HCT116 (cell line): ENCODE measurements around the gene NF2. TPM values are rescaled to one million over a fixed set of nuclear protein-coding genes. Genes with fewer than 3 reads are reported as not detected.

Experiments
- ATAC-seq: fragments of 200-7000 bp; cut with Tn5 transposase; 2 replicates; pipeline ENCODE4 v1.9.1; 2020; ENCODE audit warnings: mild to moderate bottlenecking, moderate library complexity
- BruUV-seq: library from RNA; stranded (reverse); fragments of 400-500 nt; replicated peaks from 2 replicates; lab custom pipeline; 2021; lab: Mats Ljungman, UMichigan
- CTCF ChIA-PET: fragments of 300-600 bp; sonication (Branson Sonifier 250); formaldehyde crosslinking; loops from one replicate; lab custom pipeline; 2021; ENCODE audit warnings: antibody characterized with exemption; lab: Charles Lee
- POLR2A ChIA-PET: fragments of 300-600, 350-600 bp; sonication (Branson Sonifier 250); formaldehyde crosslinking; loops from one replicate; lab custom pipeline; 2021; ENCODE audit warnings: antibody characterized with exemption; lab: Charles Lee
- RAD21 ChIA-PET, 2 experiments: fragments of 300-600 bp; sonication (Branson Sonifier 250); formaldehyde crosslinking; loops; one replicate each; lab custom pipeline; 2023; ENCODE audit warnings: low total read pairs in 2 of 2; ENCODE audit not compliant: uncharacterized antibody in 2 of 2, unreplicated experiment in 2 of 2, low non-redundant PET in 1 of 2; lab: Charles Lee
- DNase-seq: peaks from one replicate; pipeline ENCODE4 v3.0.0-alpha.2; 2010; ENCODE audit warnings: low read depth, low spot score
- H2AFZ ChIP-seq: fragments of 200-600 bp; shearing (Covaris generic), sonication (generic); 2 replicates; pipeline ENCODE4 v1.6.1; 2017; ENCODE audit warnings: low read depth, mixed run types, mixed read lengths, antibody characterized with exemption, low read length; ENCODE audit not compliant: poor library complexity, severe bottlenecking
- H3K27ac ChIP-seq: 2 replicates; pipeline ENCODE4 v1.5.1; 2012; ENCODE audit warnings: low read depth, low read length
- H3K27me3 ChIP-seq: fragments of 200-600 bp; sonication (generic); 2 replicates; pipeline ENCODE4 v1.6.1; 2016; ENCODE audit warnings: mixed run types, low read length, mixed read lengths; ENCODE audit not compliant: insufficient read depth
- H3K36me3 ChIP-seq, 2 experiments: fragments of 200-500 bp in 1 of 2; fragments of 200-600 bp in 1 of 2; sonication (Bioruptor generic) in 1 of 2; sonication (generic) in 1 of 2; 2 replicates each; pipeline versions ENCODE4 v1.5.1 to v1.6.1; 2014 to 2016; ENCODE audit warnings: low read length in 2 of 2, inconsistent platforms in 1 of 2, mixed read lengths in 1 of 2, mixed run types in 1 of 2; ENCODE audit not compliant: insufficient read depth in 2 of 2, control insufficient read depth in 1 of 2
- H3K4me1 ChIP-seq, 2 experiments: fragments of 200-600 bp in 1 of 2; sonication (generic) in 1 of 2; 2 replicates each; pipeline versions ENCODE4 v1.5.1 to v1.6.1; 2012 to 2017; ENCODE audit warnings: low read length in 2 of 2, inconsistent platforms in 1 of 2, mild to moderate bottlenecking in 1 of 2, mixed read lengths in 1 of 2, mixed run types in 1 of 2, moderate library complexity in 1 of 2; ENCODE audit not compliant: insufficient read depth in 2 of 2, control insufficient read depth in 1 of 2
- H3K4me2 ChIP-seq: fragments of 200-600 bp; sonication (generic); 2 replicates; pipeline ENCODE4 v1.6.1; 2017; ENCODE audit warnings: mixed run types, low read length, mixed read lengths
- H3K4me3 ChIP-seq, 2 experiments: fragments of 200-600 bp in 1 of 2; sonication (generic) in 1 of 2; replicated peaks in 1 of 2; 2 replicates each; pipeline ENCODE4 v1.5.1; 2011 to 2016; ENCODE audit warnings: low read length in 2 of 2, control low read depth in 1 of 2, low read depth in 1 of 2, mild to moderate bottlenecking in 1 of 2, mixed read lengths in 1 of 2, mixed run types in 1 of 2
- H3K79me2 ChIP-seq: fragments of 200-600 bp; sonication (generic); 2 replicates; pipeline ENCODE4 v1.6.1; 2017; ENCODE audit warnings: mild to moderate bottlenecking, mixed run types, low read length, moderate library complexity, mixed read lengths; ENCODE audit not compliant: insufficient read depth
- H3K9ac ChIP-seq: fragments of 200-600 bp; sonication (generic); 2 replicates; pipeline ENCODE4 v1.6.1; 2016; ENCODE audit warnings: low read length, mixed read lengths
- H3K9me2 ChIP-seq: fragments of 200-600 bp; sonication (generic), shearing (Covaris generic); 2 replicates; pipeline ENCODE4 v1.6.1; 2017; ENCODE audit warnings: mixed run types, mild to moderate bottlenecking, moderate library complexity; ENCODE audit not compliant: insufficient read depth
- H3K9me3 ChIP-seq, 2 experiments: fragments of 200-500 bp in 1 of 2; fragments of 200-600 bp in 1 of 2; sonication (Bioruptor generic) in 1 of 2; sonication (generic) in 1 of 2; 2 replicates each; pipeline ENCODE4 v1.6.1; 2014 to 2017; ENCODE audit warnings: low read length in 2 of 2, mixed read lengths in 2 of 2, inconsistent platforms in 1 of 2, low read depth in 1 of 2, mild to moderate bottlenecking in 1 of 2, mixed run types in 1 of 2, moderate library complexity in 1 of 2; ENCODE audit not compliant: control insufficient read depth in 1 of 2, insufficient read depth in 1 of 2
- H4K20me1 ChIP-seq: fragments of 200-600 bp; sonication (generic), shearing (Covaris generic); 2 replicates; pipeline ENCODE4 v1.6.1; 2017; ENCODE audit warnings: mixed run types, mild to moderate bottlenecking, moderate library complexity; ENCODE audit not compliant: insufficient read depth
- CBX3 ChIP-seq: IDR thresholded peaks from 2 replicates; pipeline ENCODE4 v1.6.1; 2012; ENCODE audit warnings: low read depth
- CTCF ChIP-seq, 3 experiments: fragments of 200-600 bp in 1 of 3; sonication (generic) in 1 of 3; IDR thresholded peaks in 2 of 3; conservative IDR thresholded peaks in 1 of 3; 2 replicates each; pipeline ENCODE4 v1.5.1; 2012 to 2017; ENCODE audit warnings: low read depth in 2 of 3, low read length in 2 of 3, antibody characterized with exemption in 1 of 3, borderline replicate concordance in 1 of 3, control low read depth in 1 of 3, mild to moderate bottlenecking in 1 of 3, mixed read lengths in 1 of 3, mixed run types in 1 of 3, moderate library complexity in 1 of 3; ENCODE audit not compliant: insufficient read depth in 1 of 3
- EZH2phosphoT487 ChIP-seq: fragments of 200-600 bp; IDR thresholded peaks from 2 replicates; pipeline ENCODE4 v1.6.1; 2018; ENCODE audit warnings: antibody characterized with exemption, borderline replicate concordance
- FOSL1 ChIP-seq: IDR thresholded peaks from 2 replicates; pipeline ENCODE4 v1.6.1; 2012; ENCODE audit warnings: low read depth
- POLR2A ChIP-seq: IDR thresholded peaks from 2 replicates; pipeline ENCODE4 v1.7.0; 2011; ENCODE audit warnings: borderline replicate concordance; ENCODE audit not compliant: insufficient read depth, insufficient read length; ENCODE audit errors: extremely low read depth
- RAD21 ChIP-seq: IDR thresholded peaks from 2 replicates; pipeline ENCODE4 v1.6.1; 2012; ENCODE audit warnings: low read depth, mild to moderate bottlenecking
- REST ChIP-seq: IDR thresholded peaks from 2 replicates; pipeline ENCODE4 v1.6.1; 2012; ENCODE audit warnings: low read depth
- SIN3A ChIP-seq: IDR thresholded peaks from 2 replicates; pipeline ENCODE4 v1.6.1; 2012; ENCODE audit warnings: low read depth
- TCF7L2 ChIP-seq: IDR thresholded peaks from 2 replicates; pipeline ENCODE4 v1.7.0; 2011; ENCODE audit warnings: borderline replicate concordance, inconsistent platforms; ENCODE audit not compliant: insufficient read depth, insufficient read length; ENCODE audit errors: extremely low read depth
- YY1 ChIP-seq: IDR thresholded peaks from 2 replicates; pipeline ENCODE4 v1.6.1; 2011; ENCODE audit warnings: low read length, low read depth, moderate library complexity, mild to moderate bottlenecking; ENCODE audit not compliant: insufficient replicate concordance; ENCODE audit errors: extremely low read depth
- ZFX ChIP-seq: fragments of 450-650 bp; IDR thresholded peaks from 2 replicates; pipeline ENCODE4 v1.6.1; 2017
- ZNF274 ChIP-seq: fragments of 200-500 bp; sonication (Bioruptor generic); IDR thresholded peaks from 2 replicates; pipeline ENCODE4 v1.6.1; 2014; ENCODE audit warnings: mild to moderate bottlenecking, low read depth, low read length, inconsistent platforms
- intact Hi-C: fragments of 100-400 bp; cut with micrococcal nuclease; formaldehyde crosslinking; loops from 2 replicates; pipeline ENCODE4 v1.10.0; 2022
- total RNA-seq: library from RNA; stranded (reverse); gene quantifications from one replicate; pipeline ENCODE4 v1.2.1, GENCODE V29; 2021; ENCODE audit not compliant: unreplicated experiment

NF2 gene
- total RNA-seq, 1 experiment from 2014 or later: 70.2 TPM

- TF ChIP-seq REST: no peak
Measured at GRCh38 chr22:29603358-29604075, at the start of gene NF2 (continued).

- H3K4me1 ChIP-seq: peaks cover 10% of the 10 kb centered on the region in 2 experiments; a peak in 3 of 4 replicates
- peaks cover 0 to 36% of the 10 kb centered on the region in 2 experiments; a peak in 3 of 4 replicates for H3K36me3 ChIP-seq
- no peaks in the 10 kb centered on the region for H3K9me3 ChIP-seq
- H3K9me2 ChIP-seq: no peaks in the 10 kb centered on the region
- ChIA-PET POLR2A (no interaction called here), CTCF (interaction anchor here (0.9 kb wide), 1 partner anchor 534 kb away, joined by 3 read pairs; no protein-coding TSS in a partner anchor), RAD21 (no interaction called here)
- H2AFZ ChIP-seq: no peak overlapping the region
- no peaks in the 10 kb centered on the region for H3K27me3 ChIP-seq
- peaks cover 21% of the 10 kb centered on the region for H3K79me2 ChIP-seq
- no peak overlapping the region for H3K4me2 ChIP-seq
- no peak overlapping the region for H3K4me3 ChIP-seq
- intact Hi-C loops: no loop called here
- ATAC-seq (no peak), DNase-seq (no peak)
- H4K20me1 ChIP-seq: no peaks in the 10 kb centered on the region
- H3K27ac ChIP-seq: peak overlapping the region; percentile 70
- BruUV-seq: TSS peak; percentile 25
- no peak overlapping the region for H3K9ac ChIP-seq
- TF ChIP-seq RAD21 (no peak), SIN3A (no peak), REST (no peak), CBX3 (no peak), TCF7L2 (no peak), POLR2A (no peak), CTCF (IDR thresholded peaks at IDR 0.05 in 2 of 3, conservative IDR thresholded peaks at IDR 0.05 in 1 of 3; ENCODE audit: borderline replicate concordance in 1 of 3, insufficient read depth in 1 of 3, low read depth in 2 of 3, low read length in 2 of 3) (no peak), ZNF274 (no peak), FOSL1 (no peak), YY1 (no peak), ZFX (no peak), EZH2phosphoT487 (no peak)
Measured at GRCh38 chr22:29555065-29555644, 48.3 kb upstream of the NF2 start.
